Mesendoderm (in vitro differentiated cells): ENCODE results near the gene QDPR.
A peak's percentile ranks its signal among the peaks of the same experiment; 100 is the strongest.

ENCODE experiments used
- DNase-seq: peaks from one replicate; pipeline ENCODE4 v3.0.0; 2013
- H2AK5ac ChIP-seq: 2 replicates; pipeline ENCODE4 v1.6.1; 2013; ENCODE audit warnings: low read length, inconsistent platforms
- H2BK120ac ChIP-seq: 2 replicates; pipeline ENCODE4 v1.6.1; 2013; ENCODE audit warnings: low read depth, mild to moderate bottlenecking, low read length, moderate library complexity, mixed read lengths
- H2BK15ac ChIP-seq: replicated peaks from 2 replicates; pipeline ENCODE4 v1.6.1; 2013; ENCODE audit warnings: low read depth, mild to moderate bottlenecking, moderate library complexity
- H2BK5ac ChIP-seq: 2 replicates; pipeline ENCODE4 v1.6.1; 2013; ENCODE audit warnings: low read length, inconsistent platforms
- H3K18ac ChIP-seq: 2 replicates; pipeline ENCODE4 v1.6.1; 2013; ENCODE audit warnings: mild to moderate bottlenecking, low read length, mixed read lengths
- H3K23ac ChIP-seq: one replicate; pipeline ENCODE4 v1.6.1; 2013; ENCODE audit warnings: low read length
- H3K27ac ChIP-seq: 2 replicates; pipeline ENCODE4 v1.5.1; 2013; ENCODE audit warnings: low read depth, mild to moderate bottlenecking, inconsistent platforms, low read length, moderate library complexity
- H3K27me3 ChIP-seq: 2 replicates; pipeline ENCODE4 v1.6.1; 2013; ENCODE audit warnings: low read length, control low read depth, mild to moderate bottlenecking, inconsistent platforms; ENCODE audit not compliant: insufficient read depth, poor library complexity
- H3K36me3 ChIP-seq: 2 replicates; pipeline ENCODE4 v1.6.1; 2013; ENCODE audit warnings: low read length, inconsistent platforms; ENCODE audit not compliant: control insufficient read depth, insufficient read depth
- H3K4ac ChIP-seq: one replicate; pipeline ENCODE4 v1.6.1; 2013; ENCODE audit warnings: low read depth, mild to moderate bottlenecking, low read length, moderate library complexity
- H3K4me1 ChIP-seq: 2 replicates; pipeline ENCODE4 v1.6.1; 2013; ENCODE audit warnings: low read depth, low read length, inconsistent platforms; ENCODE audit not compliant: control insufficient read depth
- H3K4me2 ChIP-seq: 2 replicates; pipeline ENCODE4 v1.6.1; 2013; ENCODE audit warnings: low read length
- H3K4me3 ChIP-seq: 2 replicates; pipeline ENCODE4 v1.5.1; 2013; ENCODE audit warnings: mild to moderate bottlenecking, low read length
- H3K56ac ChIP-seq: one replicate; pipeline ENCODE4 v1.6.1; 2013; ENCODE audit warnings: low read length
- H3K79me1 ChIP-seq: 2 replicates; pipeline ENCODE4 v1.6.1; 2013; ENCODE audit warnings: low read length, inconsistent platforms
- H3K79me2 ChIP-seq: 2 replicates; pipeline ENCODE4 v1.6.1; 2013; ENCODE audit warnings: mild to moderate bottlenecking, low read length; ENCODE audit not compliant: control insufficient read depth, insufficient read depth
- H3K9ac ChIP-seq: 2 replicates; pipeline ENCODE4 v1.6.1; 2013; ENCODE audit warnings: low read length, inconsistent platforms
- H4K5ac ChIP-seq: one replicate; pipeline ENCODE4 v1.6.1; 2013; ENCODE audit warnings: low read length
- H4K8ac ChIP-seq: one replicate; pipeline ENCODE4 v1.6.1; 2013; ENCODE audit warnings: low read depth, mild to moderate bottlenecking, control low read depth, low read length, moderate library complexity
- WGBS: extraction: QIAGEN DNeasy Blood & Tissue Kit; methylation state at CpG from one replicate; pipeline ENCODE4 v1.1.7; 2013; ENCODE audit warnings: low lambda C conversion rate, missing lambda C conversion rate; ENCODE audit not compliant: insufficient coverage; ENCODE audit errors: extremely low coverage; 5-methylcytosine and 5-hydroxymethylcytosine counted together

Gene QDPR

DNA sequence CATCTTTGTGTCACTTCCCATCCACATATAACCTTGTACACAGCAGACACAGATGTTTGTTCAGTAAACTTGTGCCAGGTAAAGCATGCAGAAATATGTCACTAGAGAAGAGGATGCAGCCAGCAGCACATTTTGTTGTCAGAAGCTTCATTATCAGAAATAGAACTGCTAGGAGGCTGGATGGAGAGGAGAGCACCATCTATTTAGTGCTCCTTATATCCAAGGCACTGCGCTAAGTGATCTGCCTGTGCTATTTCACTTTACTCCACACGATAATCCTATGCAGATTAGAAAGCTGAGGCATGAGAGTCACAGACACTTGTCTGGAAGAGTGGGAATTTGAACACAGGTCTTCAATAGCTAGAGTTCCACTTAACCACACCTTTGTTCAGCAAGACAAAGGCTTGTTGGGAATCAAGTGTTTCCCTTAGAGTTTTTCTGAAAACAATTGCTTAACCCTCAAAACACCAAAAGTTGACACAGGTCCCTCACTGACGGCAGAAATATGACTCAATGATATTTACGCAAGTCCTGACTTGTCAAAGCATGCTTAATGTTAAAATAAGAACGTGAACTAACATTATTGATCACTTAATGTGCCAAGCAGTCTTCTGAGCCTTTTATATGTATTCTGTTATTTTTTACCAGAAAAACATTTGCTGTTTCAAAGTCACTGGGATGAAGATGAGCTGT lies 1.2 kb upstream of the QDPR start:
- Histone ChIP-seq H3K4me2 (no peak overlapping the region), H2BK15ac (no peak overlapping the region), H3K9ac (no peak overlapping the region), H3K36me3 (no peaks in the 10 kb centered on the region), H3K79me1 (no peaks in the 10 kb centered on the region), H3K4me3 (no peak overlapping the region), H3K79me2 (no peaks in the 10 kb centered on the region), H3K27ac (no peak overlapping the region), H2AK5ac (no peak overlapping the region), H3K4me1 (peaks cover 2% of the 10 kb centered on the region), H3K4ac (no peak overlapping the region), H4K8ac (no peak overlapping the region), H2BK120ac (no peak overlapping the region), H3K27me3 (no peaks in the 10 kb centered on the region), H2BK5ac (no peak overlapping the region), H3K56ac (no peak overlapping the region), H3K18ac (no peak overlapping the region), H3K23ac (no peak overlapping the region), H4K5ac (no peak overlapping the region)
- WGBS, result no CpG with 5 or more reads among the region's 5 CpGs
- DNase-seq, result no peak

DNA sequence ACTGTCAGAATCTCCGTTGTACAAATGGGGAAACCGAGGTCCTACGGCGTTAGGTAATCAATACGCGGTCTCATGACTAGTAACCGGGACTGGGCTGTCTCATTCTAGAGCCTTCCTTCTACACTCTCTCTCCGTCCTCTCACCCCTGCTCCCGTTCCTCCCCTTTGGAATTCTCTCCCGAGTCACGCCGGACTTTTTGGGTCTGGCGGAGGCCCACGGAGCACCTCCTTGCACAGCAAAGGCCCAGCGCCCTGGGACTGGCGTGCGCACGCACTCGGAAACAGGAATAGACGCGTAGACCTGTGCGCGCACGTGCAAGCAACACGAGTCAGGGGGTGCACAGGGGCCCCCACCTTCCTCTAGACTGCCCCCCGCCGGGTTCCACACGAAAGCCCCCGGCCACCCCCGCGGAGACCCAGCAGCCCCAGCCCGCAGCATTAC lies 361 bp downstream of the QDPR start:
- no CpG with 5 or more reads among the region's 32 CpGs for WGBS
- no peaks in the 10 kb centered on the region for H3K36me3 ChIP-seq
- DNase-seq, result peak; percentile 53
- no peak overlapping the region for H2BK120ac ChIP-seq
- H3K18ac ChIP-seq, result no peak overlapping the region
- H2AK5ac ChIP-seq, result no peak overlapping the region
- H3K23ac ChIP-seq, result peak overlapping the region; percentile 97
- H2BK15ac ChIP-seq, result no peak overlapping the region
- H2BK5ac ChIP-seq, result no peak overlapping the region
- no peak overlapping the region for H3K4ac ChIP-seq
- H3K56ac ChIP-seq, result peak overlapping the region; percentile 87
- no peak overlapping the region for H4K5ac ChIP-seq
- no peaks in the 10 kb centered on the region for H3K79me2 ChIP-seq
- peaks cover 2% of the 10 kb centered on the region for H3K4me1 ChIP-seq
- H3K4me3 ChIP-seq, result peak overlapping the region; percentile 68
- no peaks in the 10 kb centered on the region for H3K27me3 ChIP-seq
- no peaks in the 10 kb centered on the region for H3K79me1 ChIP-seq
- H3K9ac ChIP-seq, result peak overlapping the region; percentile 86
- H4K8ac ChIP-seq, result no peak overlapping the region
- peak overlapping the region; percentile 86 for H3K4me2 ChIP-seq
- peak overlapping the region; percentile 0 for H3K27ac ChIP-seq

DNA sequence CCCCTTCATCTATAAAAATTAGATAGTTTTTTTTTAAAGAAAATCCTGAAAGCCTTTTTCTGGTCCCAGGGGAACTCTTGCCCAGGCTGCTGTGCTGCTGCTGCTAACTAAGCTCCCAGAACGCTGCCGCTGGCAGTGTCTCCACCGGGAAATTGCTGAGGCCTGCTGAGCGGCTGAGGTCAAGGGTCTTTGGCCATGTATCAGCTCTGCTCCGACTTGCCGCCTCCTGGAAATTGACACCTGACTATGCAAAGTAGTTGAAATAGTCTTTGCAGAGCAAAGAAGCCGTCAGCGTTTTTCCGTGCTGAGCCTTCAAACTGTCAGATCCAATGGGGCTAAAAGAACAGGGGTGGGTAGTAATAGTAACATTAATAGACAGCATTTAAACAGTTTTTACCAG lies 839 bp downstream of the QDPR start:
- peak; percentile 55 for DNase-seq
- no peaks in the 10 kb centered on the region for H3K79me2 ChIP-seq
- no peaks in the 10 kb centered on the region for H3K27me3 ChIP-seq
- peak overlapping the region; percentile 0 for H3K27ac ChIP-seq
- no peak overlapping the region for H3K18ac ChIP-seq
- peak overlapping the region; percentile 68 for H3K4me3 ChIP-seq
- no peak overlapping the region for H4K5ac ChIP-seq
- no peak overlapping the region for H2BK120ac ChIP-seq
- H3K4ac ChIP-seq, result no peak overlapping the region
- no peaks in the 10 kb centered on the region for H3K79me1 ChIP-seq
- H3K56ac ChIP-seq, result peak overlapping the region; percentile 87
- H4K8ac ChIP-seq, result no peak overlapping the region
- H3K9ac ChIP-seq, result peak overlapping the region; percentile 86
- H3K4me2 ChIP-seq, result peak overlapping the region; percentile 86
- H3K4me1 ChIP-seq, result peaks cover 2% of the 10 kb centered on the region
- no CpG with 5 or more reads among the region's 9 CpGs for WGBS
- H2BK5ac ChIP-seq, result no peak overlapping the region
- no peak overlapping the region for H2BK15ac ChIP-seq
- H3K23ac ChIP-seq, result no peak overlapping the region
- H3K36me3 ChIP-seq, result no peaks in the 10 kb centered on the region
- no peak overlapping the region for H2AK5ac ChIP-seq

DNA sequence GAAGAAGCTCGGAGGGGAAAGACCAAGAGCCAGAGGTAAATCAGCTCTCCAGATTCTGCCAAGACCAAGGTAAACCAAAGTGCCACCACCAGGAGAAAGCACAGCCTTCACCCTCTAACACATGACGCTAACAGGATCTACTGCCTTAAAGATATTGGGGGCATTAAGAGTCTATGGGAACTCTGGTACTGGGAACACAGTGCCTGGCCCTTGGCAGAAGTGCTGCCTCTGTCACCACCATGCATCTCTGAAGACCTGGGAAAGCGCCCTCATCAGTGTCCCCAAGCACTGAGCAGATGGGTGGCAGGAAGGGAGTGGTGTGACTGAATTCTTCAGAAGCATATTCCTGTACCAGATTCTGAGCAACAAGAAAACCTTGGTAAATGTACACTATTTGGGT lies 1.3 kb downstream of the QDPR start:
- Histone ChIP-seq H3K23ac (no peak overlapping the region), H3K79me1 (no peaks in the 10 kb centered on the region), H3K4ac (no peak overlapping the region), H3K27ac (no peak overlapping the region), H4K5ac (no peak overlapping the region), H2BK5ac (no peak overlapping the region), H3K4me2 (no peak overlapping the region), H3K27me3 (no peaks in the 10 kb centered on the region), H2BK120ac (no peak overlapping the region), H3K56ac (no peak overlapping the region), H2AK5ac (no peak overlapping the region), H3K36me3 (no peaks in the 10 kb centered on the region), H3K9ac (no peak overlapping the region), H3K18ac (no peak overlapping the region), H3K4me1 (peaks cover 2% of the 10 kb centered on the region), H3K4me3 (no peak overlapping the region), H3K79me2 (no peaks in the 10 kb centered on the region), H2BK15ac (no peak overlapping the region), H4K8ac (no peak overlapping the region)
- DNase-seq, result no peak
- WGBS, result no CpG with 5 or more reads among the region's 3 CpGs

DNA sequence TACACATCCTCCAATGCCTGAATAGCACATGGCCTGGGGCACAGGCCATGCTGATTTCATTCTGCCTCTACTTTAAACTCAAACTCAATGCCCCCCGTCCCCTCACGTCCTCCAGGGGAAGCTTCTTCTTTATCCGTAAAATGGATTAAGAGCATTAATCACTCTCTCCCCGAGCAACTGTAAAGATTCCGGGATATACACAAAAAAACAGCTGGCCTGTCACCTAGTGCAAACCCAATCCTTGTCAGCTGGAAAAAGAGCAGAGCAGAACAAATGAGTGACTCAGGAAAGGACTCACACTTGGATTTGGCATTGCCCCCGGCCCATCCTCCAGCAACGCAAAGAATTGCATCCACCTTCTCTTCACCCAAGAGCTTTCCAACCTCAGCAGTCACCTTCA lies 7.8 kb downstream of the QDPR start:
- Histone ChIP-seq H3K27me3 (no peaks in the 10 kb centered on the region), H4K8ac (no peak overlapping the region), H2AK5ac (no peak overlapping the region), H3K36me3 (peaks cover 4% of the 10 kb centered on the region), H3K9ac (no peak overlapping the region), H3K23ac (no peak overlapping the region), H3K79me1 (no peaks in the 10 kb centered on the region), H3K27ac (no peak overlapping the region), H3K56ac (no peak overlapping the region), H4K5ac (no peak overlapping the region), H2BK120ac (no peak overlapping the region), H2BK15ac (no peak overlapping the region), H3K18ac (no peak overlapping the region), H2BK5ac (no peak overlapping the region), H3K4me2 (no peak overlapping the region), H3K4me1 (no peaks in the 10 kb centered on the region), H3K4me3 (no peak overlapping the region), H3K79me2 (no peaks in the 10 kb centered on the region), H3K4ac (no peak overlapping the region)
- DNase-seq, result no peak
- WGBS, result no CpG with 5 or more reads among the region's 7 CpGs

DNA sequence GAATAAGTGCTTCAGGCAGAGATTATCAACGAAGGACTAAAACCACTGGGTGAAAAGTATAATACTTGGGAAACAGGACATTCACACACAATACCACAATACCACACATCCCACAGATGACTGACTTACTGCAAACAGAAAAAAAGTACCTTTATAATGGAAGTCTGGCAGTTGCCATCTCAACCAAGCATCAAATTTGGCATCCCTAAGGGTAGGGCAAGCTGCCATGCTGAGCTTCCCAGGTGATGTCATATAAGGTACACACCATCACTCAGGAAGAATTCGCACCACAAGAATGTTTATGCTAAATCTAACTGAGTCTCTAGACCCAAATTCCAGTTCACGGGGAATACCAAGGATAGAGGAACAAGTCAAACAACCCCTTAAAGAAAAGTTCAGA lies 9.1 kb downstream of the QDPR start:
- no peak overlapping the region for H2BK5ac ChIP-seq
- no peak overlapping the region for H4K8ac ChIP-seq
- no peak overlapping the region for H4K5ac ChIP-seq
- H2BK120ac ChIP-seq, result no peak overlapping the region
- no peaks in the 10 kb centered on the region for H3K79me1 ChIP-seq
- no peak overlapping the region for H3K4me2 ChIP-seq
- H3K23ac ChIP-seq, result no peak overlapping the region
- no peak overlapping the region for H3K27ac ChIP-seq
- no peaks in the 10 kb centered on the region for H3K4me1 ChIP-seq
- H3K18ac ChIP-seq, result no peak overlapping the region
- no peak for DNase-seq
- H3K4me3 ChIP-seq, result no peak overlapping the region
- no peak overlapping the region for H2AK5ac ChIP-seq
- no peak overlapping the region for H3K56ac ChIP-seq
- H3K4ac ChIP-seq, result no peak overlapping the region
- H3K27me3 ChIP-seq, result no peaks in the 10 kb centered on the region
- H3K36me3 ChIP-seq, result peaks cover 4% of the 10 kb centered on the region
- no peak overlapping the region for H3K9ac ChIP-seq
- H2BK15ac ChIP-seq, result no peak overlapping the region
- no CpG with 5 or more reads among the region's 3 CpGs for WGBS
- no peaks in the 10 kb centered on the region for H3K79me2 ChIP-seq
